C4-2B (cell line): ENCODE results near the gene CEACAM6.

ENCODE experiments used
- CTCF ChIP-seq: fragments of 450-650 bp; conservative IDR thresholded peaks from 2 replicates; pipeline ENCODE4 v1.5.1; 2017; ENCODE audit warnings: mild to moderate bottlenecking
- ZFX ChIP-seq: fragments of 450-650 bp; IDR thresholded peaks from 2 replicates; pipeline ENCODE4 v1.6.1; 2017

- TF ChIP-seq CTCF (no peak), ZFX (no peak)
Measured at GRCh38 chr19:41748012-41748411, 7.3 kb upstream of the CEACAM6 start.
